Stimulated activated CD4-positive, alpha-beta T cell treated with anti-CD3 and anti-CD28 coated beads, Interleukin-2, amount 100 ng/mL, for 4 hours (primary cell): ENCODE measurements around the gene MGMT.

Source experiments
- DNase-seq: peaks from one replicate; pipeline ENCODE4 v3.0.0-alpha.2; 2020; ENCODE audit warnings: low read depth

MGMT gene

DNA sequence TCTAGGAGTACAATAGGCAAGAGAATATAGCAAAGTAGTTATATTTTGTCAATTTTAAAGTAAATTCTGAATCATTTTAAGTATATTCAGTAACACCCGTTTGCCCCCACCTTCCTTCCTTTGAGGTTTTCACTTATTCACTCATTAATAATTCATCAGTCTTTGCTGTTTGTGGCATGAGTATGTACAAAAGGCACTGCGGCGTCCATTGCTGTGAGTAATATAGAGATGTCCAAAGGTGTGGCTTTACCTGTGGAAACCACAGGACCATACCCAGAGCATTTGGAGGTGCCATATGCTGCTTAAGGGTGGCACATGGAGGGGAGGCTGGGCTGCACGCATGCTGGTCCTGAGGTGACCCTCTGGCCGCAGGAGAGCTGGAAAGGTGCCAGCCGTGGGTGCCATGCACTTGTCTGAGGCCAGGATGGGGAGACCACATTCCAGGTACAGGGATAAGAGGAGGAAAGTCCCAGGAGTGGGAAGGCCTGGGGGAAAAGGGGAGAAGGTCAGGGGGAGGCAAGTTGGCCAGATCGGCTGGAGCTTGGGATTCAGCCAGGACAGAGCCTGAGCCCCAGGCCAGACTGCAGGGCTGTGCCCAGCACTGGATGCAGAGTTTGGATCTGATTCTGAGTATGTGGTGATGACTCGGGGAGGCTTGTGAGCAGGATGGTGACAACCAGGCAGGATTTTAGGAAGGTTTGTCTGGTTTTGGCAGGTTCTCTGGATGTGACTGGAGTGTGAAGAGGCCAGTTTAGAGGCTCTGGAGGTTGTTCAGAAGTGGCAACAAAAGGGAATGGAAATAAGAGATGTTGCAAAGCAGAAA, 223.4 kb downstream of the MGMT start:
- DNase-seq, result no peak

DNA sequence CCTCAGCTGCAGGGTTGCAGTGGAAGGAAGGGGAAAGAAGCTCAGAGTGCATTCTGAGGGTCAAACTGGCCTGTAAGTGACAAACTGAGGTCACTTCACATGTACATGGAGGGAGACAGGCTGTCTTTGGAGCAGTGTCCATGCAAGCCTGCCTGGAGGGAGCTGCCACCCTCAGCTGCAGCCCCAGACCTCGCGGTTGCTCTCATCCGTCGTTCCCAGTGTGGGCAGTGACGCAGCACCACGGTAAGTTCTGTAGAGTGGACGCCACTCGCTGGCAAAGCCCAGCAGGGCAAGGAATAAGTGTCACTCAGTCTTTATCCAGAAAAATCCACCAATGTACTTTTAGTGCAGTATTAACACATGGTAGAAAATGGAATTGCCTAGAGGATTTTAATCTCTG, 225.7 kb downstream of the MGMT start:
- DNase-seq, result no peak

DNA sequence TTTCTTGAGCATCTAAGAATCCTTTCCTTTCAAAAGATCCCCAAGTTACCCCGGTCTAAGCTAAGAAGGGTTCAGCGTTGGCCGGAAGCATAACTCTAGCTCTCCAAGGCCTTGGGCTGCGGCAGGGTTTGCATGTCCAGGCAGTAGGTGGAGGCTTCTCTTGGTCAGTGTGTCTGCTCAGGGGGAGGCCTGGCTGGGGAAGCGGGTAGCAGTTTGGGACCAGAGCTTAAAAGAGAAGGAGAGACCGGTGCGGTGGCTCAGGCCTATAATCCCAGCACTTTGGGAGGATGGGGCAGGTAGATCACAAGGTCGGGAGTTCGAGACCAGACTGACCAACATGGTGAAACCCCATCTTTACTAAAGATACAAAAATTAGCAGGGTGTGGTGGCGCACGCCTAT, 226.3 kb downstream of the MGMT start:
- DNase-seq, result no peak

GRCh38 chr10:129694184-129694583, 227.1 kb downstream of the MGMT start:
- no peak for DNase-seq

DNA sequence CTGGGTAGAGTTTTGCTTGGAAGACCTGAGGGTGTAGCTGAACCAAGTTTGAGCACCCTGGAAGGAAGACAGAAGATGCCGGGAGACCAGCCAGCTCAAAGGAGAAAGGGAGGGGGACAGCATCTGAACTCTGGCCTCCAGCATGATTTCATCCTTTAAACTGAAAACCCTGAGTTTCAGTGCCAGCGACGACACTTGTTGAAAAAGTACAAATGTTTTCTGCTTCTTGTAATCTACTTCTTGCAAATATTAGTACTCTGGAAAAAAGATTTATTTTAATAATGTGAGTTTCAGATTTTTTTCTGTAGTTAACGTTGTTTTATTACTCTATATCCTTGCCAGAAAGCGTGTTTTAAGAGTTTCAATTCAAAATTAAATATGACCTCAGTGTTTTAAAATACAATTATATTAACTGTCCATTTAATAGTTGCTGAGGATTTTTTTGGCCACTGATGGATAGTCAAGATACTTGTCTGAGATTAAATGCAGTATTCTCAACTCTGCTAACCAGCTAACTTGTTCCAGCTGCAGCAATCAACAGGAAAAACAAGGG, 227.7 kb downstream of the MGMT start:
- DNase-seq, result no peak

DNA sequence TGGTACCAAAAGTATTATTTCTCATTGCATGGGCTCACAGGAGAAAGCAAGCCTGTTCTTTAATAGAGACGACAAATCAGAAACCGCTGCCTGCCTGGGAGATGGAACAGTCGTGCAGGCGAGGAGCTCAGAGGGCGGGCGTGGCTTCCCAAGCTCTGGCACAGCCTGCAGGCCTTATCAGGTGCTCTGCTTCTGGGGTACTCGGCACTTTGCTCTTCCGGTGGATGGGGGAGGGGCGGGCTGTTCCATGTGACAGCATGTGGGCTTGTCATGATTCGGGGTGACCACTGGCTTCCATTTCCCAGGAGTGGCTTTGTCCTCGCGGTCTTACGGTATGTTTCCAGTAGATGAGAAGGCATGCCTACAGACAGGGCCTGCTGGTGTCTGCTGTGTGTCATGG, 228.6 kb downstream of the MGMT start:
- no peak for DNase-seq

DNA sequence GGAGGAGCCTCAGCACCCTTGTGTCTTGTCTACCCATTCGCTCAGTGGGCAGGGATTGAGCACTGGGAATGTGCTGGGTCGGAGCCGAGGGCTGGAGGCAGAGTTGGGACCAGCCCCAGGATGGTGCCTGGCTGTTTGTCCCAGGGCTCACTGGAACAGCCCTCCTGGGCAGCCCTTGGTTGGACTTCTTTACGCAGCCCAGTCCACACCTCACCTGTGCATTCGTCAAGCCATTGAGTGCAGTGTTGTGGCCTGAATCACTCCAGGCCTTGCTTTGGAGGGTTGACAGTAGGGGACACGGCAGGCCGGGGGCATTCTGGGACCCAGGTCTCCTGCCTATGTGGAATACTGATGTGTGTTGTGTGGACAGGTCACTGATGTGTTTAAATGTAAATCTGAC, 229.6 kb downstream of the MGMT start:
- no peak for DNase-seq

DNA sequence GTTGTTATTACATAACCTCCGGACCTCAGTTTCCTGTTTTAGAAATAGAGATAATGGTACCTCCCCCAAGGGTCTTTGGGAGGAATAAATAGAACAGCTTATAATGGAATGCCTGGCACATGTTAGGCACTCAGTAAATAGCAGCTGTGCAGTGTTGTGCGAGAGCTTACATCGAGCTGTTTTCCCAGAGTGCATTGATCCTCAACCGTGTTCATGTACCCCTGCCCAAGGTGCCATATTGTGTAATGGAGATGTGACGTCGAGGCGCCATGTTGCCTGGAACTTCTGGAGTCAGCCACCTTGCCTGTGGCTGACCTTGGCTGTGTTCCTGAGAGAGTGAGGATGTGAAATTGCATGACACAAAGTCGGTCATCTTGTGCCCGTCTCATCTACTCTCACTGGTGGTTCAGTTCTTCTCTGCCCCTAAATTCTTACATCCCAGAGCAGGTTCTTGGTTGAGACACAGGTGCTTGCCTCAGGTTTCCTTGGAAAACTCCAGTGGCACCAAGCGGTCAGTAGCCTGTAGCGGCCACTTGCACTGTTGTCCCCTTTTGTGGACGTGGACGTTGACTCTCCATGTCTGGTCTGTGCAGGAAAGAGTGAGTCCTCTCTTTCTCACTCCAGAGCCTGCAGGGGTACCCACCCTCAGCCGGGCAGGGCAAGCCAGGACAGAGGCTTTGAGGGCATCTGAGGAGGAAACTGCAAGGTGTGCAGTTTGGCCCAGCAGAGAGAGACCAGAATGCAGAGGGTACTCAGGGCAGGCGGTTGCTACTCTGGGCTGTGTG, 230.6 kb downstream of the MGMT start:
- DNase-seq, result no peak

DNA sequence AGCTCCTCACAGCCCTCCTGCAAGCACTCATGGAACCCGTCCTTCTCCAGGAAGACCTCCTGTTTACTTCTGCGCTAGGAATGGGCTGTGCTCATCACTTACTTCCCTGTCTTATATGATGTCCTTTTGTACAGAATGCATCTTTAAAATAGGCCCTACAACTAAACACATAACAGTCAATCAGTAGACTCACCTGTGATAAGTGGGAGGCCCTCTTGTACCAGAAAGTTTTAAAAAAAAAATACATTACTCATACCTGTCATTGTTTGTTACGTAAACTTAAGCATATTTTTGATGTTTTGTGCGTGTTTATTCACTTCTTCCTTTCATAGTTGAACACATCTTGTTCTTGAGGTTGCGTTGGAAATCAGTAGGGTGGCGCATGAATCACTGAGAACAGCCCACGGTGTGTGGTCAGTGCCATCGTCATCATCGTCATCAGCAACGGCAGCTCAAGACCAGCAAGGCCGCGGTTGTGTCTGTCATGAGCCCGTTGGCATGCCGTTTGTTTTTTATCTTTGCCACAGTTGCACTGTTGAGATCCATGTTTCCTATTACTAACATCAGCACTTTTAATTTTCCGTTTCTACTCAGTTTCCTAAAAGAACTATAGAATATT, 232.8 kb downstream of the MGMT start:
- no peak for DNase-seq

DNA sequence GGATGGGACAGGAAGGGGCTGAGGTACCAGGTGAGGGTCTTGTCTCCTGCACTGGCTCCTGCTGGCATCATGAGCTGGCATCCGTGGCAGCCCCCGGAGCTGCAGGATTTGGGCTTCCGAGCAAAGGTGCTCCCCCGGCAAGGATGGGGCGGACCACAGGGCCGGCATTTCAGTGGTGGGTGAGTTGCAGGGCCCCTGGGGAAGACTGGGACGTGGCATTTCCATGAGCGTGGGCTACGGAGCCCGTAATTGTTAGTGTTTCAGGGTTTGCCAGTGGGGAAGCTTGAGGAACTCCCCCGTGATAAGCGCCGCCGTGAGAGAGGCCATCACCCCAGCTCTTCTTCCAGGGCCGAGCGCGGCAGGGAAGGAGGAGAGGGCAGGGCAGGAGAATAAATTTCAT, 235.6 kb downstream of the MGMT start:
- no peak for DNase-seq

DNA sequence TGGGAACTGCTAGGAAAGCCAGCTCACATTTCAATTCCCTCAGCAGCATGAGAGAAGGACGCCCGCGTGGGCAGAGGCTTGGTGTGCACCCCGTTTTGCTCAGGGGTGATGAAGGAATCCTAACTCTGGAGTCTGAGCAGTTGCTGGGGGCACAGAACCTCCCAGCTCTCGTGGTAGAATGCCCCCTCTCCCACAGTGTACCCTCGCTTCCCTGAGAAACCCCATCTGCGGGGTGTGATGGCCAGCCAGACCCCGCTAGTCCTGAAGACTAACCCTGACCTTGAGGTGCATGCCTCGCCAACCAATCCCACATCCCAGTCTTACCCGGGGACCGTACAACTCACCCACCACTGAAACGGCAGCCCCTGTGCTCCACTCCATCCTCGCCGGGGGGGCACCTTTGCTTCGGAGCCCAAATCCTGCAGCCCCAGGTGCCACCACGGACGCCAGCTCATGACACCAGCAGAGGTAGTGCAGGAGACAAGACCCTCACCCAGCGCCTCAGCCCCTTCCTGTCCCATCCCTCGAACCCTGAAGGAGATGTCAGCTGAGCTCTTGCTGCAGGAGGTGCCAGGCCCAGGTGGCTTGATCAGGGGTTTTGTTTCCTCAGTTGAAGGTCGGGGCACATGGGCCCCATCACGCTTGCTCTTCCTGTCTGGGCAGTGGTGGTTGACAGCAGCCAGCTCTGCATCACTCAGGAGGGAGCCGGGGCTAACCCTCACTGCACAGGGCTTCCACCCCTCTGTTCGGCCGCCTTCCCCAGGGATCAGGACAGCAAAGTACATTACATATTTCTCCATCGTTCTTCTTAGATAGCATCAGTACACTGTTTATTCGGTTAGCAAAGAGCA, 236.5 kb downstream of the MGMT start:
- no peak for DNase-seq

- no peak for DNase-seq
Measured at GRCh38 chr10:129704225-129704624, 237.2 kb downstream of the MGMT start.

DNA sequence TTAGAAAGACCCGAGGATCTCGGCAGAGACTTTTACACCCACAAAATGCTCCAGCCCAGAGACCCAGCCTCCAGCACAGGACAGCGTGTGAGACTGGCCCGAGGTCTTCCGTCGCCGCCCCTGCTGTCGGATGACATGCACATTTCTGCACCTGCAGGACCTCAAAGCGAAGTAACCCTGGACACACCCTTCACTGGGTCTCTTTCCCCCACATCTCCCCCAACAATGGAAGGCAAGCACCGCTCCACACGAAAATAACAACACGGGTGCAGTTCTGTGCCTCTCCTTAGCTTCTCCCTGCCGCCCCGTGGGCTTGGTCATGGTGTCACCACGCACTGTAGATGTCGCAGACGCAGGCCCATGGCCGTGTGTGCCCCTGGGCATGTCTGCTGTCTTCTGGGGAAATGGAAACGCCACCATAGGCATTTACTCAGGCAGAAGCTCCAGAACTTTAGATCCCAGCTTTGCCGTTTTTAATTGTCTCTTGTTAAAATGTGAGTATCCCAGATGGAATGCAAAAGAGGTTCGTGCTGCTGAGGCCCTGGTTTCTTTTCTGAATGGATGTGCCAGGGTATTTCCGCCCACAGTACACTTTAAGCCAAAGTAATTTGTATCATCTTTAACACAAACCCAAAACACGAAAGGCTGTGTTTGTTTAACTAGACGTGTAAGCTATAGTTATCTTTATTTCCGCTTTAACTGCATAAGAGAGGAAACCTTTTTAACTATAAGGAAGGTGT, 237.9 kb downstream of the MGMT start:
- no peak for DNase-seq

DNA sequence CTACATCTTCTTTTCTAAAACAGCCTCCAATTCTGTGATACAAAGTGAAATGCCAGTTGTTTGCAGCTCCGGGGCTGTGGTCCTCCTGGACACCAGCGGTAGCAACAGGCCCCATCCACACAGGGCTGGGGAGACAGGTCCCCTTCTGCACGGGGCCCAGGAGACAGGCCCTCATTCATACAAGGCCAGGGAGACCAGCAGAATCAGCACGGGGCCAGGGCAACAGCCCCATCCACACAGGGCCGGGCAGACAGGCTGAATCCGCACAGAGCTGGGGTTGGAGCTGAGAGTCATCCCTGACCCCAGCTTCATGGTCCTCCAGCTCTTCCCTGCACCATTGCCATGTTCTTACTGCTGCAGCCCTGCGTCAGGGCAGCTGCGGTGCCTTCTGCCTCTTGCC, 238.6 kb downstream of the MGMT start:
- DNase-seq, result no peak

DNA sequence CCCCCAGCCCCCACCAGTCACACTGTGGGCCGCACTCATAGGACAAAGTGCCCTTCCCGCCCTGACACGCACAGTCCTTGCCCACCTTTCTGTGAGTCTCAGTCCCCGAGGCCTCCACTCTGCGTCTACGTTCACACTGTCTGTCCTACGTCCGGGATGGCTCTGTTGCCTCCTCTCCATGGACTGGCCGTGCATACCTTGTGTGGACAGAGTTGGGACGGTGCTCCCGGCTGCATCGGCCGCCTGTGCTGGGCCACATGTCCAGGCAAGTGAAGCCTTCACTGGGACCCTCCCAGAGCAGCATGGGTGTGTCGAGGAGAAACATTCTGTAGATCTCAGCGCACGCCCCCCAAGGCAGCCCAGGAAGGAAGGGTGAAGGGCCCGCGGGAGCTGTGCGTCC, 239.0 kb downstream of the MGMT start:
- no peak for DNase-seq

- no peak for DNase-seq
Measured at GRCh38 chr10:129706523-129706922, 239.5 kb downstream of the MGMT start.

DNA sequence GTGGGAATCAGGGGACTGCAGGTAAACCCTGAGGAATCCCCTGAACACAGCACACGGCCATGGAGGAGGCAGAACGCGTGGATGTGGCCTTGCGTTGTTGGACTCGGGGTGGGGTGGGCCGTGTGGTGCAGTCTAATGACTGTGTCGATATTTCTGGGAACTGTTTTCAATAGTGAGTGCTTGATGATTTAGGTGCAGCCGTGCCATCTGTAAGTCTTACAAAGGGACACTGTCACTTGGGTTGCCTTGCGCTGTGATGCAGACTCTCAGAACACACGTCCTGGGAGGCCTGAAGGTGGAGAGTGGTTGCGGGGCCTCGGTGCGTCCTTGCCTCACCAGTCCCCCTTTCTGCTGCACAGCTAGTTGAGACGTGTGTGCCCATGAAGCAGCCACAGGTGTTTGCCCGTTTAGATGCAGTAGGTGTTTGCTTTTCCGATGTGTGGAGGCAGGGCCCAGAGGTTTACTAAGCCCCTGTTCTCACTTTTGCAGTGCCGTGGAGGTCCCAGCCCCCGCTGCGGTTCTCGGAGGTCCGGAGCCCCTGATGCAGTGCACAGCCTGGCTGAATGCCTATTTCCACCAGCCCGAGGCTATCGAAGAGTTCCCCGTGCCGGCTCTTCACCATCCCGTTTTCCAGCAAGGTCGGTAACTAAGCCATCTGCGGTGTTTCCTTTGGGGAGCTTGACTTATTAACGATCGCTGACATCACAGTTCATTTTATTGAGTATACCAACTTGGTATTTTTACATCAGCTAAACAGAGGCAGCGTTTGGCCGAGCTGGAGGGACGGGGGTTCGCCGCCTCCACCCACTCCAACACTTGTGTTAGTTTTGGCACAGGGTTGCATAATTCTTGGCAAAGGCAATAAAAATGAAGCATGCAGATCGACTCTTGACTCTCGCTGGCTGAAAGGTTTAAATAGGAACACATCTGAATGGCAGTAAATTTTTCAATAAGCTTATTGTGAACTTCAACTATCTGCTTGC, 240.7 kb downstream of the MGMT start:
- no peak for DNase-seq

DNA sequence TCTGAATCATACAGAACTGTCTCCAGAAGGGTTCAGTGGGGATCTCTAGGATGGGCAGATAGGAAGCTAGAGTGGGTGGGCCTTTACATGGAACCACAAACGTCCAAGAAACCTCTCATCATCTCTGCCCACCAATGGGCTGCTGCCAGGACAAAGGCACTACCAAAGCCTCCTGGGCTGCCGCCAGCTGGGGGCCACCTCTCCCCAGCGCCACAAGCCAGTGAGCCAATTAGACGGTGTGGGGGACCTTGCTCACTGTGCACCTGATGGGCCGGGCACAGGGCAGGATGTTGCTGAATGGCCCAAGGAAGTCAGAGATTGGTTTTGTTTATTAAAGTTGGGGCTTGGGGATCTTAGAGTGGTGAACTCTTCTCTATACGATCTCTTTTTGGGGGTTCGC, 242.1 kb downstream of the MGMT start:
- DNase-seq, result no peak

DNA sequence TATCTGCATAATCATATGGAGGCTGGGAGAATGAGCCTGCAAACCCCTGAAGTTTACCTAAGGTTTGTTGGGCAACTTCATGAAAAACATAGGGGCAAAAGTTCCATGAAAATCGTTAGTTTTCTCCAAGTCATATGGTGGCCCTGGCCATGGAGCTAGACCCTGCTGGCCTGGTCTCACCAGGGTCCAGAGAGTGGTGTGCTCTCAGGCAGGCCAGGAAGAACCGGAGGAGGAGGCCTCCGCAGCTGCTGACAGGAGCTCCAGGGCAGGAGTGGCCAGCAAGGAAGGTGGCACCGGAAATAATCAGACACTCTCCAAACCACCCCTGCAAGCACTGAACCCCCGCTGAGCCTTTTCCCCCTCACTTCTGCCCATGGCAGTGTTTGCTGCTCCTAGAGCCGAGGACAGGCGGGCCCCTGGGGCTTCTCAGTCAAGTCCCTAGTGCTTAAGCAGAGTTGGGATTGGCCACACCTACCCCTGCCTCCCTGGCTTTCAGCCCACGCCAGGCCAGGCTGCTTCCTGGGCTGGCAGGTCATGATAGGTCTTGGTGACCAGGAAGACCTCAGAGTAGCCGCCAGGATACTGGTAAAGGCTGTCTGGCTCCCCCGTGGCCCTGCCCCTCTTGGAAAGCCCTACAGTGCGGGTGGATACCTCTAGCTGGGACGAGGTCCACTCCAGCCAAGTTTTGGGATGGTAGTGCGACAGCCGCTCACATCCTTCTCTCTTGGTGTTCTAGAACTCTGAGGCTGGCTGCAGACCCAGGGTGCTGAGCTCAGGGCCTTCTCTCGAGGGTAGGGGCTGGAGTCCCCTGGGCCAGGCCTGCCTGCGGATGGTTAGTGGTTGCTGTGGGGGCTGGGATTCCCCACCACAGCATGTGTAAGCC, 242.8 kb downstream of the MGMT start:
- DNase-seq, result no peak
